ENCODE data around the gene TSHB.

The TSHB gene

DNA sequence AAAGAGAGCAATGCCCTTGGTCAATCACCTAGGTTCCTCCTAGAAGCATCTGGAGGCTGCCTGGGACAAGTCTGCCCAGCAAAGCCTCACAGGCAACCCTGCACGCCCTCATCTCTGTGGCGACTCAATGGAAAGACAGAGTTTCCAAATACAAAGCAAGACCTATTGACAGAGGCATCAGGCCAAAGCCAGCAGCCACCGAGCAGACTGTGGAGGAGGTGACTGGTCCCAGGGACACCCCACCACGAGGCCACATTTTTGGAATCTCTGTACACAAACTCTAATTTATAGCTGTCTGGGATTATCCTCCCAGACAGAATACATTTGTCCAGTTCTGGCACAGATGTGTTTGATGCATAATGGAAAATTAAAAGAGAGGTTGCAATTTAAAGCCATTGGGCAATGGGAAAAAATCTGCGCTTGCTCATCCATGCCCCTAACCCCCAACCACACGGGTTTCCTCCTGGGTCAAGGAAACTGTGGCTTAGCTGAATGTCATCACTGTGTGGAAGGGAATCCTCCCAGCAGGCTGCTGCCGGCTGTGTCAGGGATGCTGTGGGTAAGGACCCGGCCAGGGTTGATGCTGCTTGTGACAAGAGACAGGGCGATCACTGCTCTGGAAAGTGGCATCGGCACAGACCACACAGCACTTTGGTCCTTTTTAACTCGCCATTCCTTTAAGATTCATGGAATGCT, 45.4 kb downstream of the TSHB start:
- TF ChIP-seq, protein P1, sequence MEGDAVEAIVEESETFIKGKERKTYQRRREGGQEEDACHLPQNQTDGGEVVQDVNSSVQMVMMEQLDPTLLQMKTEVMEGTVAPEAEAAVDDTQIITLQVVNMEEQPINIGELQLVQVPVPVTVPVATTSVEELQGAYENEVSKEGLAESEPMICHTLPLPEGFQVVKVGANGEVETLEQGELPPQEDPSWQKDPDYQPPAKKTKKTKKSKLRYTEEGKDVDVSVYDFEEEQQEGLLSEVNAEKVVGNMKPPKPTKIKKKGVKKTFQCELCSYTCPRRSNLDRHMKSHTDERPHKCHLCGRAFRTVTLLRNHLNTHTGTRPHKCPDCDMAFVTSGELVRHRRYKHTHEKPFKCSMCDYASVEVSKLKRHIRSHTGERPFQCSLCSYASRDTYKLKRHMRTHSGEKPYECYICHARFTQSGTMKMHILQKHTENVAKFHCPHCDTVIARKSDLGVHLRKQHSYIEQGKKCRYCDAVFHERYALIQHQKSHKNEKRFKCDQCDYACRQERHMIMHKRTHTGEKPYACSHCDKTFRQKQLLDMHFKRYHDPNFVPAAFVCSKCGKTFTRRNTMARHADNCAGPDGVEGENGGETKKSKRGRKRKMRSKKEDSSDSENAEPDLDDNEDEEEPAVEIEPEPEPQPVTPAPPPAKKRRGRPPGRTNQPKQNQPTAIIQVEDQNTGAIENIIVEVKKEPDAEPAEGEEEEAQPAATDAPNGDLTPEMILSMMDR (conservative IDR thresholded peaks at IDR 0.05; ENCODE audit: low read depth, low read length), result no peak
- no peak overlapping the region for H3K4me3 ChIP-seq (ENCODE audit: low read depth, low read length)
- no peak for DNase-seq (ENCODE audit: low read depth)

DNA sequence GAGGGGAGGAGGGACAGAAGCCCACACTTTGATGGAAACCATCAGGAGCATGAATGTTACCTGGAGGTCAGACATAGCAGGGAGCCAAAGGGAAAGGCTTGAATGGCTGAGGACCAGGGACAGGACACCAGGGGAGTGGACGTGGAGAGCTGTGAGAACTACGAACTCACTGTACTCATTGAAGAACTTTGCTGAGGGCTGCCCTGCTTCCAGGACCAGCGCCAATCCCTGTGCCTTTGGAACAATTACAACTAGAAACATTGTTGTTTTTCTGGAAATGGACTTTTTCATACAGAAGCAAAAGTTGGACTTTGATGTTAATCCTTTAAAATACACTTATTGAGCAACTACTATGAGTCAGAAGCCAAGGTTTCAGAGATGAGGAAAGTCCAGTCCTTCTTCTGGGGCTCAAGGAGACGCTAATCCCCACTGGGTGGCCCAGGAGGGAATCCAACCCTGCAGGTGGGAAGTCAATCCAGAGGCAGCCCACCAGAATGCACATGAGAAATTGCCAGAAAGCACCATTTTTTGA, 46.8 kb downstream of the TSHB start:
- no peak for DNase-seq (ENCODE audit: low read depth)
- TF ChIP-seq, protein P1 (conservative IDR thresholded peaks at IDR 0.05; ENCODE audit: low read depth, low read length), result no peak
- no peak overlapping the region for H3K4me3 ChIP-seq (ENCODE audit: low read depth, low read length)

DNA sequence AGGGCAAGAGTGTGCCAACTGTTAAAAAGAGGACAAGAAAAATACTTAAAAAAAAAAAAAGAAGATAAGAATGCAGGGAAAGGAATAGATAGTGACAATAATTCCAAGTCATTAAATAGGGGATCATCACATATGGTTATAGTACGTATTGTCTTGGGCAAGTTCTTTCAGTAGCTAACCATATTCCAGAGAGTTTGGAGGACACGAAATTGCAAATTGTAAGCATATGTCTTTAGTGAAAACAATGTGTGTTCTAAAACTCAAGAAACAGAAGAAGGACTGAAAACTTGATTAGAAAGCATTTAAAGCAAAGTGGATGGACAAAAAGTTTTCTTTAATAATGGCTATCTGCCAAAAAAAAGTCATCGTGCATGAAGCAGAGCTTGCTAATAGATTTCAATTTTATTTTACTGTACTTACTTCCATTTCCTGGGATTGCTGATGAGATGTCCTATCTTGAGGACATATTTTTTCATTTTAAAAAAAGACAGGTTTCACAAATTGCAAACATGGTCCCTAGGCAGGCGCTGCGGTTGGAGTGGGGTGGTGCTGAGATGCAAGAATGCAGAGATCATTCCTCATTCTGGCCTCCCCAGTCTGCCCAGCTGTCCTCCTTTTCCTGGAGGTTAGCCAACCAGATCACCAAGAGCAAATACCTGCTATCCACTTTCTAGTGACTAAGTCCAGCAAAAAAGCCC, 47.8 kb downstream of the TSHB start:
- DNase-seq (ENCODE audit: low read depth), result no peak
- TF ChIP-seq, protein P1 (conservative IDR thresholded peaks at IDR 0.05; ENCODE audit: low read depth, low read length), result no peak
- no peak overlapping the region for H3K4me3 ChIP-seq (ENCODE audit: low read depth, low read length)

DNA sequence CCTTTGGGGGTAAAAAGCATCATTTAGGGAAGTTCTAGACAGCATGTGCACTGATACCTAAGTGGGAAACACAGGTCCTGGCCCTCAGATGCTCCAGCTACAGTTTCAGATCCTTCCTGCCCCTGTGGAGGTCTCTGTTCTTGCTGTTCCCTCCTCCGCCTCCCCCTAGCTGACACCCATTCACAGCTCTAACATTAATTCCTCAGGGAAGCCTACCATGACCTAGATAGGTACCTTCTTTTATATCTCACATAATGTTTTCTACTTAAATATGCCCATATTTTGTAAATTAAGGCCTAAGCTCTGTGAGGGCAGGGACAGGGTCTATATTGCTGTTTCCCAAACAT, 48.3 kb downstream of the TSHB start:
- H3K4me3 ChIP-seq (ENCODE audit: low read depth, low read length), result no peak overlapping the region
- TF ChIP-seq, protein P1 (conservative IDR thresholded peaks at IDR 0.05; ENCODE audit: low read depth, low read length), result no peak
- no peak for DNase-seq (ENCODE audit: low read depth)

DNA sequence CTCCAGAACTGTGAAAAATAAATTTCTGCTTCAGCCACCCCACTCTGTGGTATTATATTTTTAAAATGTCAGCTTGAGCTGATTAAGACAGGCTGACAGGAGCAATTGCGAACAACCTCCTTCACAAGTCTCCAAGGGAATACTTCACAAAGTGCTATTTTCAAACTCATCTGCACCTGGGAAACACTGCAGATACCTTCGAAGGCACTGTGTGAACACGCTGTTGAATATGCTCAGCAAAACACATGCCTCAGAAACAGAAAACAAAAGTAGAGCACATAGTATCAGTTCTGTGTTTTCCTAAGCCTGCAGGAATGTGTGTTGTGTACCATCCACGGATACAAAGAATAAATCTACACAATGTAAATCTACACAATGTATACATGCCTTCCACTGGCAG, 49.1 kb downstream of the TSHB start:
- DNase-seq (ENCODE audit: low read depth), result no peak
- TF ChIP-seq, protein P1 (conservative IDR thresholded peaks at IDR 0.05; ENCODE audit: low read depth, low read length), result no peak
- no peak overlapping the region for H3K4me3 ChIP-seq (ENCODE audit: low read depth, low read length)

DNA sequence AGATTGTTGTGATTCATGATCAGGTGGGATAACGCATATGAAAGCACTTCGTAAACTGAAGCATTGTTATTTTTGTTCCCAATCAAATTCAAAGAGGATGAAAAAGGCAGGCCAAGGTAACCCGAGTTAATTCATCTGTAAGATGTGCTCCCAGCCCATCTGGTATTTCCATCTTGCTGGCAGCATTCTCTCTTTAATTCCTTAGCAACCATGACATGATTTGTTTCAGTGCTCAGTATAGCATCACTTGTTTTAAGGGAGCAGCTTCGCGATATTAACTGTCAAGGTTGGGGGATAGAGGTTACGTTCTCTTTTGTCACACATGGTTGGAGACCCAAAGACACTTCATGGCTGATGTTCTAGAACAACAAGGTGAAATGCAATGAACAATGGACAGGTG, 53.3 kb downstream of the TSHB start:
- H3K4me3 ChIP-seq (ENCODE audit: low read depth, low read length), result no peak overlapping the region
- TF ChIP-seq, protein P1 (conservative IDR thresholded peaks at IDR 0.05; ENCODE audit: low read depth, low read length), result no peak
- no peak for DNase-seq (ENCODE audit: low read depth)

Data from choroid plexus epithelial cell (primary cell).